Measurements from ENCODE around the gene PSMC1.
A peak's percentile ranks its signal among the peaks of the same experiment; 100 is the strongest.
"Not testable (repeated sequence)": the region's sequence is repeated elsewhere in the genome, so short reads cannot be mapped to it uniquely, and the experiment has no call there.

The PSMC1 gene

DNA sequence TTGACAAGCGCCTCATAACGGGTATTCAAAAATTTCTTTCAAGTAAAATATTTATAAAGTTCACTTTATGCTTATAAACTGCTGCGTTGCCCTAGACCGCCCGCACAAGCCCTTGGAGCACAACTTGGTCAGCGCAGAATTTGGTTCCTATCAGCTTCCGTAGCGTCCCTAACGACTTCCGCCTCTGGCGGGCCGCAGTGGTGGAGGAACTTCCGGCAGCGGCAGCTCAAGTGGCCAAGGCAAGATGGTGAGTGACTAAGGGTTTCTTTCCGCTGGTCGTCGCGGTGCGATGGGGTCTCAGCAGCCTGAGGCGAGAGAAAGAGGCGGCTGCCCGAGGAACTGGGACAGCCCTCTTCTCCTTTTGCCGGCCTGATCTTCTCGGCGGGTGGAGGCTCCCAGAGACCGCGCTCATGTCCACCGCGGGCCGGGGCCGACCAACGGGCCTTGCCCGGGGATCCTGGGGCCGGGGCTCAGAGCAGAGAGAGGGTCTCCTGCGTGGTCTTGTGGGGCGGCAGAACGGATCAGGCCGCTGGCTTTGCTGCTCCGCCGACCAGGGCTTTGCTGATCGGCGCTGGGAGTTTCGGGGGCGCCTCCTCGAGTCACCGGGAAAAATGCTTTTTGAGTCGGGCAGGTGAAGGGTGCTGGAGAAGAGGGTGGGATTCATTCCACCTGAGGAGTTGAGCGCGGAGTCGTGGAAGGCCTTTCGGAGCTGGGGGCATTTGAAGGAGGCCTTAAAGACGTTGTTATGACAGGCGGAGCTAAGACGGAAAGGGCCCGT, at the start of gene PSMC1:
Gene PSMC1, plus strand, starts transcription at position 200 of the 778 bp plus-strand sequence. Its CDS starts 45 bp downstream, at position 245.
- peak within 1 kb of the TSS; percentile 87 for H3K4me3 ChIP-seq (replicated peaks; ENCODE audit: low read depth, low read length)
- DNase-seq (ENCODE audit: extremely low read depth, low read depth) = peak; percentile 84
- TF ChIP-seq, protein P1, sequence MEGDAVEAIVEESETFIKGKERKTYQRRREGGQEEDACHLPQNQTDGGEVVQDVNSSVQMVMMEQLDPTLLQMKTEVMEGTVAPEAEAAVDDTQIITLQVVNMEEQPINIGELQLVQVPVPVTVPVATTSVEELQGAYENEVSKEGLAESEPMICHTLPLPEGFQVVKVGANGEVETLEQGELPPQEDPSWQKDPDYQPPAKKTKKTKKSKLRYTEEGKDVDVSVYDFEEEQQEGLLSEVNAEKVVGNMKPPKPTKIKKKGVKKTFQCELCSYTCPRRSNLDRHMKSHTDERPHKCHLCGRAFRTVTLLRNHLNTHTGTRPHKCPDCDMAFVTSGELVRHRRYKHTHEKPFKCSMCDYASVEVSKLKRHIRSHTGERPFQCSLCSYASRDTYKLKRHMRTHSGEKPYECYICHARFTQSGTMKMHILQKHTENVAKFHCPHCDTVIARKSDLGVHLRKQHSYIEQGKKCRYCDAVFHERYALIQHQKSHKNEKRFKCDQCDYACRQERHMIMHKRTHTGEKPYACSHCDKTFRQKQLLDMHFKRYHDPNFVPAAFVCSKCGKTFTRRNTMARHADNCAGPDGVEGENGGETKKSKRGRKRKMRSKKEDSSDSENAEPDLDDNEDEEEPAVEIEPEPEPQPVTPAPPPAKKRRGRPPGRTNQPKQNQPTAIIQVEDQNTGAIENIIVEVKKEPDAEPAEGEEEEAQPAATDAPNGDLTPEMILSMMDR (IDR thresholded peaks at IDR 0.05; ENCODE audit: low read depth, low read length, missing control alignments) = no peak

DNA sequence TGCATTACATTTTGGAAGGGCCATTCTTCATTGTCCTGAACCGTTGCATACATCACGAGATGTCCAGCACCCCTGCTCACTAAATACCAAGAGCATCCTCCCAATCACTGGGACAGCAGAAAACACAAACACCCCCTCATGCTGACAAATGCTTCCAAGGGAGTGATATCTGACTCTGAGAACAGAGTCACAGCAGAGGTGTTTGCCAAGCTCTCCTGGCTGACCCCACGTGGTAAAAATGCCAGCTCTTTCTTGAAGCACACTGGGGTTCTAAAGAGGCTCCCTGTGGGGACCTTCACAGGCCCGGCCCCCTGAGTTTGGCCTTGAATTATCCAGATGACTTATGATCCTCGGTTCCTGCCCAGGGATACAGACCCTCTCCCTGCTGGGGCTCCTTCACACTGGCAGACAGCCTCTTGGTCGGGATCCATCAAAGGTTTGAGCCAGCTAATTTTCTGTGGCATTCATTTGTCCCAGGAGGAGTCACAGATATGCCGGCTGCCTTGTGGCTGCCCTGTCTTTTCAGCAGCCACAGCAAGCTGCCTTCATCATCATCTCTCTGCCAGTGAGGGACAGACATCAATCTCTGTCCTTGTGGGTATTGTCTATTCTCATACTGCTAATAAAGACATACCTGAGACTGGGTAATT, 43.1 kb upstream of the PSMC1 start:
- H3K4me3 ChIP-seq (replicated peaks; ENCODE audit: low read depth, low read length) = no peak overlapping the region
- no peak for DNase-seq (ENCODE audit: extremely low read depth, low read depth)
- TF ChIP-seq, protein P1 (IDR thresholded peaks at IDR 0.05; ENCODE audit: low read depth, low read length, missing control alignments) = no peak

DNA sequence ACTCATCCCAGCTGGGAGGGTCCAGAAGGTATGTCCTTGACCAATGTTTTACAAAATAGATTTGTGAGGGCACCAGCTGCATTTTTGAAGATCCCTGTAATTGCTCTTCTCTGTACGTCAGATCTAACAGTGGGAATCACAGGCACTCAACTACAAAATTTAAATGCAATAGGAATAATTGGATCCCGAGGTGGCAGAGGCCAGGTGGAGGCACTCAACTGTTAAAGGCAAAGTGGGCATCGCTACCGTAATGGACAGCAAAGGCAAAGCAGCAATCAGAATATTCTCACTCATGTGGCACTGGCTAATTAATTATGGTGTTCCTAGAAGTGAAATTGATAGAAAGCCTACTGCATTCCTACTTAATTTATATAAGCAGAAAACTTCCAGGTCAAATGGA, 27.9 kb upstream of the PSMC1 start:
- no peak overlapping the region for H3K4me3 ChIP-seq (replicated peaks; ENCODE audit: low read depth, low read length)
- no peak for DNase-seq (ENCODE audit: extremely low read depth, low read depth)
- TF ChIP-seq, protein P1 (IDR thresholded peaks at IDR 0.05; ENCODE audit: low read depth, low read length, missing control alignments) = no peak

DNA sequence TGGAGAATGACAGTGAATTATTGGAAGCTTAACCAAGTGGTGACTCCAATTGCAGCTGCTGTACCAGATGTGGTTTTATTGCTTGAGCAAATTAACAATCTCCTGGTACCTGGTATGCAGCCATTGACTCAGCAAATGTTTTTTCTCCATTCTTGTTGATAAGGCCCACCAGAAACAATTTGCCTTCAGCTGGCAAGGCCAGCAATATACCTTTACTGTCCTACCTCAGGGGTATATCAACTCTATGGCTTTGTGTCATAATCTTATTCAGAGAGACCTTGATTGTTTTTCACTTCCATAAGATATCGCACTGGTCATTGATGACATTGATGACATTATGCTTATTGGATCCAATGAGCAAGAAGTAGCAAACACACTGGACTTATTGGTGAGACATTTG, 26.4 kb upstream of the PSMC1 start:
- not testable (repeated sequence) for DNase-seq (ENCODE audit: extremely low read depth, low read depth); H3K4me3 ChIP-seq (replicated peaks; ENCODE audit: low read depth, low read length)

DNA sequence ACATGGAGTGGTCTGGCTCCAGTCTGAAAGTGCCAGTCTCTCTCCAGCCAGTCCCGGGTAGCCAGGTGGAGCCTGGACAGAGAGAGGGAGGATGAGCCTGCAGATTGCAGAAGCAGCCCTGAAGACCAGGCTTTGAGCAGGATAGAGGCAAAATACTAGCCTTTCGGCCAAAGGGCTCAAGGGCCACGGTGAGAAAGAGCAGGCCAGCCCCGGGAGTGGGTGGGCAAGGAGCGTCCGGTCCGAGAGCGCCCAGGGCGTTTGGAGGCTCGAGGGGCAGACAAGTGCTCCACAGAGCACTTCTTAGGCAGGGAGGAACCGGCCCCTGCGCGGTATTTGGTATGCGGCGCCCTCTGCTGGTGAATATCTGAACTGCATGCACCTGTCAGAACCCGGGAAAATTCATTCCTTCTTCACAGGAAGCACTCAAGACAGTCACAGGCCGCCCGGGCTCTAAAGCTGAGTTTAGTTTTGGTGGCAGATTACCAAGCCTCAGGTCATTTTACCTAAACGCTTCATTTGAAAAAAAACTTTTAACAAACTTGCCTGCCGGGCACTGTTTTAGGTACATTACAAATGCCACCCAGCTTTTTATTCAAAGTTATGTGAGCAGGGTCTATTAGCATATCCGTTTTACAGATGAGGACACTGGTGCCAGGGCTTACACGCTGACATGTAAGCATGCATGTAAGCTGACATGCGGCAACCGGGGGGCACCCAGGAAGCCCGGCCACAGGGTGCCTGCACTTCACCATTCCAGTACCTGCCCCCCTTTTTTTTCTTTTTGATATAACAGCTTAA, 21.0 kb upstream of the PSMC1 start:
- TF ChIP-seq, protein P1 (IDR thresholded peaks at IDR 0.05; ENCODE audit: low read depth, low read length, missing control alignments) = peak; percentile 80
- no peak overlapping the region for H3K4me3 ChIP-seq (replicated peaks; ENCODE audit: low read depth, low read length)
- DNase-seq (ENCODE audit: extremely low read depth, low read depth) = no peak

GRCh38 chr14:90239139-90239538, 17.2 kb upstream of the PSMC1 start:
- TF ChIP-seq, protein P1 (IDR thresholded peaks at IDR 0.05; ENCODE audit: low read depth, low read length, missing control alignments) = no peak
- no peak overlapping the region for H3K4me3 ChIP-seq (replicated peaks; ENCODE audit: low read depth, low read length)
- DNase-seq (ENCODE audit: extremely low read depth, low read depth) = no peak

GRCh38 chr14:90242444-90242843, 13.9 kb upstream of the PSMC1 start:
- TF ChIP-seq, protein P1 (IDR thresholded peaks at IDR 0.05; ENCODE audit: low read depth, low read length, missing control alignments) = no peak
- H3K4me3 ChIP-seq (replicated peaks; ENCODE audit: low read depth, low read length) = no peak overlapping the region
- no peak for DNase-seq (ENCODE audit: extremely low read depth, low read depth)

Data from HFF-Myc (cell line).